ENCODE results near the gene AMPD1.
A peak's percentile ranks its signal among the peaks of the same experiment; 100 is the strongest.

Gene AMPD1

GRCh38 chr1:114677691-114678090 lies 17.7 kb downstream of the AMPD1 start:
- Mint-ChIP-seq H3K27ac (no peak overlapping the region), H3K27me3 (ENCODE audit: low read depth) (peaks cover 21% of the 10 kb centered on the region), H3K4me3 (no peak overlapping the region), H3K4me1 (ENCODE audit: low read depth) (no peaks in the 10 kb centered on the region), H3K36me3 (ENCODE audit: low read depth) (no peaks in the 10 kb centered on the region), H3K9me3 (no peaks in the 10 kb centered on the region)

GRCh38 chr1:114676115-114676514 lies 19.2 kb downstream of the AMPD1 start:
- Mint-ChIP-seq H3K36me3 (ENCODE audit: low read depth) (no peaks in the 10 kb centered on the region), H3K27me3 (ENCODE audit: low read depth) (peaks cover 29% of the 10 kb centered on the region), H3K4me1 (ENCODE audit: low read depth) (no peaks in the 10 kb centered on the region)

GRCh38 chr1:114671939-114672275 lies 23.4 kb downstream of the AMPD1 start:
- Mint-ChIP-seq H3K9me3 (no peaks in the 10 kb centered on the region), H3K27me3 (ENCODE audit: low read depth) (peaks cover 50% of the 10 kb centered on the region), H3K27ac (no peak overlapping the region), H3K4me1 (ENCODE audit: low read depth) (peaks cover 1% of the 10 kb centered on the region), H3K36me3 (ENCODE audit: low read depth) (no peaks in the 10 kb centered on the region), H3K4me3 (no peak overlapping the region)

More at GRCh38 chr1:114676115-114676514, 19.2 kb downstream of the AMPD1 start:
- H3K9me3 Mint-ChIP-seq: no peaks in the 10 kb centered on the region
- H3K27ac Mint-ChIP-seq: no peak overlapping the region
- H3K4me3 Mint-ChIP-seq: no peak overlapping the region

GRCh38 chr1:114671011-114671938 lies 24.1 kb downstream of the AMPD1 start:
- Mint-ChIP-seq H3K9me3 (no peaks in the 10 kb centered on the region), H3K27me3 (ENCODE audit: low read depth) (peaks cover 55% of the 10 kb centered on the region), H3K36me3 (ENCODE audit: low read depth) (no peaks in the 10 kb centered on the region), H3K4me3 (no peak overlapping the region), H3K27ac (no peak overlapping the region), H3K4me1 (ENCODE audit: low read depth) (peaks cover 1% of the 10 kb centered on the region)

GRCh38 chr1:114670083-114671010 lies 25.0 kb downstream of the AMPD1 start:
- Mint-ChIP-seq H3K9me3 (no peaks in the 10 kb centered on the region), H3K4me3 (peak overlapping the region; percentile 88), H3K36me3 (ENCODE audit: low read depth) (no peaks in the 10 kb centered on the region), H3K4me1 (ENCODE audit: low read depth) (peaks cover 1% of the 10 kb centered on the region), H3K27me3 (ENCODE audit: low read depth) (peaks cover 57% of the 10 kb centered on the region), H3K27ac (no peak overlapping the region)

GRCh38 chr1:114669562-114670082 lies 25.7 kb downstream of the AMPD1 start, which contains the start of gene DENND2C:
Gene DENND2C, minus strand, starts transcription at chr1:114670049. Its CDS starts 44,065 bp downstream, at chr1:114625984.
- Mint-ChIP-seq H3K4me1 (ENCODE audit: low read depth) (peaks cover 1% of the 10 kb centered on the region), H3K4me3 (peak within 1 kb of the TSS; percentile 88), H3K27me3 (ENCODE audit: low read depth) (peaks cover 54% of the 10 kb centered on the region)

GRCh38 chr1:114668784-114669561 lies 26.4 kb downstream of the AMPD1 start:
- peaks cover 1% of the 10 kb centered on the region for H3K4me1 Mint-ChIP-seq (ENCODE audit: low read depth)
- H3K27me3 Mint-ChIP-seq (ENCODE audit: low read depth): peaks cover 49% of the 10 kb centered on the region
- no peak overlapping the region for H3K27ac Mint-ChIP-seq
- peak overlapping the region; percentile 88 for H3K4me3 Mint-ChIP-seq
- no peaks in the 10 kb centered on the region for H3K36me3 Mint-ChIP-seq (ENCODE audit: low read depth)
- no peaks in the 10 kb centered on the region for H3K9me3 Mint-ChIP-seq

More at GRCh38 chr1:114669562-114670082, 25.7 kb downstream of the AMPD1 start, which contains the start of gene DENND2C:
- Mint-ChIP-seq H3K36me3 (ENCODE audit: low read depth) (no peaks in the 10 kb centered on the region), H3K27ac (no peak within 1 kb of the TSS), H3K9me3 (no peaks in the 10 kb centered on the region)

- Mint-ChIP-seq H3K27ac (no peak overlapping the region), H3K4me3 (no peak overlapping the region), H3K9me3 (no peaks in the 10 kb centered on the region), H3K36me3 (ENCODE audit: low read depth) (no peaks in the 10 kb centered on the region), H3K4me1 (ENCODE audit: low read depth) (peaks cover 1% of the 10 kb centered on the region), H3K27me3 (ENCODE audit: low read depth) (peaks cover 47% of the 10 kb centered on the region)
Measured at GRCh38 chr1:114668373-114668772, 27.0 kb downstream of the AMPD1 start.

- Mint-ChIP-seq H3K4me1 (ENCODE audit: low read depth) (peaks cover 1% of the 10 kb centered on the region), H3K27me3 (ENCODE audit: low read depth) (peaks cover 45% of the 10 kb centered on the region), H3K36me3 (ENCODE audit: low read depth) (no peaks in the 10 kb centered on the region), H3K9me3 (no peaks in the 10 kb centered on the region), H3K4me3 (no peak overlapping the region), H3K27ac (no peak overlapping the region)
Measured at GRCh38 chr1:114666954-114667353, 28.4 kb downstream of the AMPD1 start.

- Mint-ChIP-seq H3K4me1 (ENCODE audit: low read depth) (no peaks in the 10 kb centered on the region), H3K36me3 (ENCODE audit: low read depth) (no peaks in the 10 kb centered on the region), H3K4me3 (no peak overlapping the region), H3K27ac (no peak overlapping the region), H3K9me3 (no peaks in the 10 kb centered on the region), H3K27me3 (ENCODE audit: low read depth) (peaks cover 34% of the 10 kb centered on the region)
Measured at GRCh38 chr1:114660238-114660637, 35.1 kb downstream of the AMPD1 start.

GRCh38 chr1:114651893-114652292 lies 43.5 kb downstream of the AMPD1 start:
- no peaks in the 10 kb centered on the region for H3K4me1 Mint-ChIP-seq (ENCODE audit: low read depth)
- H3K36me3 Mint-ChIP-seq (ENCODE audit: low read depth): no peaks in the 10 kb centered on the region
- no peak overlapping the region for H3K4me3 Mint-ChIP-seq
- H3K27ac Mint-ChIP-seq: no peak overlapping the region
- no peaks in the 10 kb centered on the region for H3K9me3 Mint-ChIP-seq
- H3K27me3 Mint-ChIP-seq (ENCODE audit: low read depth): no peaks in the 10 kb centered on the region

GRCh38 chr1:114648503-114648902 lies 46.8 kb downstream of the AMPD1 start:
- Mint-ChIP-seq H3K27me3 (ENCODE audit: low read depth) (no peaks in the 10 kb centered on the region), H3K36me3 (ENCODE audit: low read depth) (no peaks in the 10 kb centered on the region), H3K4me3 (no peak overlapping the region), H3K27ac (no peak overlapping the region), H3K4me1 (ENCODE audit: low read depth) (no peaks in the 10 kb centered on the region), H3K9me3 (no peaks in the 10 kb centered on the region)

- H3K4me1 Mint-ChIP-seq (ENCODE audit: low read depth): no peaks in the 10 kb centered on the region
- H3K4me3 Mint-ChIP-seq: no peak overlapping the region
- H3K27ac Mint-ChIP-seq: no peak overlapping the region
- no peaks in the 10 kb centered on the region for H3K9me3 Mint-ChIP-seq
- H3K27me3 Mint-ChIP-seq (ENCODE audit: low read depth): peaks cover 16% of the 10 kb centered on the region
- no peaks in the 10 kb centered on the region for H3K36me3 Mint-ChIP-seq (ENCODE audit: low read depth)
Measured at GRCh38 chr1:114641377-114641776, 54.0 kb downstream of the AMPD1 start.

- Mint-ChIP-seq H3K4me1 (ENCODE audit: low read depth) (no peaks in the 10 kb centered on the region), H3K27ac (no peak overlapping the region), H3K36me3 (ENCODE audit: low read depth) (no peaks in the 10 kb centered on the region), H3K9me3 (no peaks in the 10 kb centered on the region), H3K4me3 (no peak overlapping the region), H3K27me3 (ENCODE audit: low read depth) (peaks cover 23% of the 10 kb centered on the region)
Measured at GRCh38 chr1:114638910-114639309, 56.4 kb downstream of the AMPD1 start.

Measured in T-helper 1 cell treated with Interleukin-12 subunit alpha and Interleukin-12 subunit beta and Interleukin-4 antibody, amounts not matched to agents 30 μg/mL and 1 μg/mL, for 36 hours (primary cell).